Heart left ventricle (tissue), 16 donors: ENCODE measurements around the gene TMEM132D. TPM values are rescaled to one million over a fixed set of nuclear protein-coding genes. Genes with fewer than 3 reads are reported as not detected.

Source experiments
- ATAC-seq, 4 donors: fragments of 200-7000 bp; cut with Tn5 transposase; one replicate each; pipeline ENCODE4 v1.9.1; 2020 to 2022; ENCODE audit warnings: moderate library complexity in 4 of 4, mild to moderate bottlenecking in 3 of 4, moderate number of reproducible peaks in 1 of 4
- DNase-seq, 5 donors: peaks; one replicate each; pipeline ENCODE4 v3.0.0-alpha.2; 2020
- H3K27ac ChIP-seq, 12 donors: fragments of 200-600 bp; sonication (generic) in 4 of 12; one replicate each; pipeline versions ENCODE4 v1.5.0 to v1.8.0; 2016 to 2022; ENCODE audit warnings: mild to moderate bottlenecking in 2 of 12
- H3K27me3 ChIP-seq, 9 donors: fragments of 200-600 bp; sonication (generic) in 2 of 9; one replicate each; pipeline versions ENCODE4 v1.5.1 to v1.8.0; 2016 to 2022; ENCODE audit warnings: mild to moderate bottlenecking in 3 of 9
- H3K36me3 ChIP-seq, 9 donors: fragments of 200-600 bp; sonication (generic) in 2 of 9; one replicate each; pipeline versions ENCODE4 v1.5.0 to v1.8.0; 2018 to 2022; ENCODE audit warnings: mild to moderate bottlenecking in 2 of 9
- H3K4me1 ChIP-seq, 12 donors: fragments of 200-600 bp; sonication (generic) in 4 of 12; one replicate each; pipeline versions ENCODE4 v1.5.0 to v1.8.0; 2016 to 2022; ENCODE audit warnings: mild to moderate bottlenecking in 3 of 12
- H3K4me3 ChIP-seq, 12 donors: fragments of 200-600 bp; sonication (generic) in 4 of 12; one replicate each; pipeline versions ENCODE4 v1.5.0 to v1.8.0; 2017 to 2022; ENCODE audit warnings: mild to moderate bottlenecking in 9 of 12, moderate library complexity in 4 of 12
- H3K9me3 ChIP-seq, 12 donors: fragments of 200-600 bp; sonication (generic) in 4 of 12; one replicate each; pipeline versions ENCODE4 v1.5.0 to v1.8.0; 2016 to 2022; ENCODE audit warnings: mild to moderate bottlenecking in 1 of 12
- CTCF ChIP-seq, 12 donors: fragments of 200-600 bp; sonication (generic) in 4 of 12; IDR thresholded peaks; one replicate each; pipeline versions ENCODE4 v1.5.0 to v1.8.0; 2018 to 2022; ENCODE audit warnings: antibody characterized with exemption in 12 of 12, mild to moderate bottlenecking in 5 of 12
- POLR2A ChIP-seq, 2 donors: fragments of 450-650 bp; IDR thresholded peaks; one replicate each; pipeline ENCODE4 v1.6.1; 2017; ENCODE audit warnings: antibody characterized with exemption in 2 of 2, mild to moderate bottlenecking in 2 of 2, moderate library complexity in 2 of 2
- WGBS, 4 donors: extraction: QIAGEN DNeasy Blood & Tissue Kit in 2 of 4; methylation state at CpG; one replicate each; pipeline versions ENCODE4 v1.1.5 to v1.1.7; 2013 to 2018; 5-methylcytosine and 5-hydroxymethylcytosine counted together
- intact Hi-C, 10 donors: fragments of 100-400 bp; cut with DNase I; formaldehyde crosslinking; loops; one replicate each; pipeline versions ENCODE4 v1.11.1 to v1.14.2; 2022
- polyA plus RNA-seq, 2 donors: library from polyadenylated mRNA; stranded (reverse); fragments of 200-250 nt; gene quantifications; one replicate each; pipeline ENCODE4 v1.2.3, GENCODE V29; 2013
- total RNA-seq, 9 donors: library from RNA; depleted of rRNA in 2 of 9; stranded (reverse); fragments of >200 nt in 2 of 9; fragmentation: NEBNext Ultra II Directional in 3 of 9; extraction: Animal tissue kit (Norgen Biotek cat#: 25700) in 3 of 9; gene quantifications; one replicate each; pipeline versions ENCODE4 v1.1.0 to v1.2.4, GENCODE V29; 2016 to 2023
- donor health status: ischemic (EF 13 %, LVEDD 7.1; RV severe dilation, severe dysfunction).
- donor health status: healthy with polysubstance abuse.
- donor health status: DM: no; HTN: yes; CAD: no.
- donor health status: DM: no; HTN: no; CAD: no.
- donor health status: ischemic (EF 25% LVEDD 6.9; RV normal size, moderate dysfunction).
- donor health status: ischemic (EF 25% LVEDD 5.7; RV mildly dilated, moderate dysfunction).
- donor health status: healthy.
- donor health status: DM: yes; HTN: yes; CAD: no.
- donor health status: ischemic (EF 35%, LVEDD 5.7; RV mildly dilated, moderate dysfunction).
- donor health status: nonischemic (EF 11% LVEDD 7.7; RV severe dilation, severe dysfunction).
- donor health status: DM: yes; HTN: yes; CAD: no.
- donor health status: PGD.
- donor health status: ischemic (EF 29% LVEDD 5.4; RV normal size, mild dysfunction).
- donor health status: nonischemic (EF 23%, LVEDD 6.1; RV moderate dilation, normal function).

Gene TMEM132D
- total and polyA plus RNA-seq, 11 donors: not detected

DNA sequence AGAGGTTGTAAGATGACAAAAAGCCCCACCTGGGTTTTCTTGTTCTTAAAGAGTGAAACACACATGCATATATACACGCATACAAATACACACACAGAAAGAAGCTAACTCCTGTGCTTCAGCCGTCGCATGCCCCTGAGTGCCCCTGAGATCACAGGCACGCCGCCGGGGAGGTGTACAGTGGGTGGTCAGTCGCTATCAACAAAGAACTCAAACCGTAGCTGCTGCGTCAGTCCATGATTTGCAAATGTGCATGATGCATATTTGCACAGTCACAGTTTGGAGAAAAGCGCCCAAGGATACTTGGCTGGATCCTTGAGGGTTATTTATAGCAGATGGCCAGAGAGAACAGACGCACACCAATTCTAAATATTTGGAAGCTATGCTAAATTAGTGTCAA lies 206.9 kb downstream of the TMEM132D start:
- H3K4me3 ChIP-seq: no peak overlapping the region
- DNase-seq: no peak
- 50 to 65% (median 55%) methylated on average over 11 of the region's 11 CpGs for WGBS, 4 donors
- TF ChIP-seq POLR2A (IDR thresholded peaks at IDR 0.05): no peak
- TF ChIP-seq CTCF (IDR thresholded peaks at IDR 0.05): no peak
- no peaks in the 10 kb centered on the region for H3K4me1 ChIP-seq
- H3K36me3 ChIP-seq: no peaks in the 10 kb centered on the region
- H3K9me3 ChIP-seq: peaks cover 0 to 8% (median 0%) of the 10 kb centered on the region in 12 donors
- intact Hi-C loops: no loop called here
- no peak for ATAC-seq
- H3K27me3 ChIP-seq: no peaks in the 10 kb centered on the region
- H3K27ac ChIP-seq: no peak overlapping the region

GRCh38 chr12:129696405-129696804 lies 207.4 kb downstream of the TMEM132D start:
- H3K4me3 ChIP-seq: no peak overlapping the region
- intact Hi-C loops: no loop called here
- no peak overlapping the region for H3K27ac ChIP-seq
- no peak for ATAC-seq
- H3K9me3 ChIP-seq: peaks cover 0 to 7% (median 0%) of the 10 kb centered on the region in 12 donors
- H3K27me3 ChIP-seq: no peaks in the 10 kb centered on the region
- H3K36me3 ChIP-seq: no peaks in the 10 kb centered on the region
- no peaks in the 10 kb centered on the region for H3K4me1 ChIP-seq
- no peak for TF ChIP-seq POLR2A (IDR thresholded peaks at IDR 0.05)
- no peak for TF ChIP-seq CTCF (IDR thresholded peaks at IDR 0.05)
- 20 to 32% (median 25%) methylated on average over 5 of the region's 5 CpGs for WGBS, 4 donors
- DNase-seq: no peak

DNA sequence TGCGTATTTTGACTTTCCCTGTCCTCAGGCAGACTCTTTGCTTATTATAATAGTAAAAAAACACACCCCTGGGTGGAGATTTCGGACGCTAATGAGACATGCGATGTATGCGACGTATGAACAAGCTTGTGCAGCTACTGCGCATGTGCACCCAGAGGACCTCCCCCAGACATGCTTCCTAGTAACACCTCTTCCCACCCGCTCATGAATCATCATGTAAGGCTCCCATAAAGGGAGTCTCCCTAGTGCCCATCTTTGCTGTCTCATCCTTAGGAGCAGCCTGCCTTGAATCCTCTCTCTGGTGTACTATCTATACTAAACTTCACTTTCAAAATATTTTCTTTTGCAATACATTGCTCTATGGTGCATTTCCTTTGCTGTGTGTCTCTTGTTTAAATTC lies 210.1 kb downstream of the TMEM132D start:
- ATAC-seq (no peak), DNase-seq (no peak)
- TF ChIP-seq CTCF (IDR thresholded peaks at IDR 0.05) (no peak), POLR2A (IDR thresholded peaks at IDR 0.05) (no peak)
- Histone ChIP-seq H3K4me3 (no peak overlapping the region), H3K27me3 (no peaks in the 10 kb centered on the region), H3K4me1 (no peaks in the 10 kb centered on the region), H3K36me3 (no peaks in the 10 kb centered on the region), H3K27ac (no peak overlapping the region), H3K9me3 (peaks cover 0 to 7% (median 0%) of the 10 kb centered on the region in 12 donors)
- intact Hi-C loops: no loop called here
- 89 to 96% (median 92%) methylated on average over 8 of the region's 8 CpGs for WGBS, 4 donors

- no peak for DNase-seq
Measured at GRCh38 chr12:129687731-129688130, 216.1 kb downstream of the TMEM132D start.

More at GRCh38 chr12:129687731-129688130, 216.1 kb downstream of the TMEM132D start:
- Histone ChIP-seq H3K4me1 (no peaks in the 10 kb centered on the region), H3K27ac (no peak overlapping the region), H3K27me3 (no peaks in the 10 kb centered on the region), H3K9me3 (peaks cover 0 to 28% (median 8%) of the 10 kb centered on the region in 12 donors), H3K36me3 (no peaks in the 10 kb centered on the region), H3K4me3 (no peak overlapping the region)
- no peak for ATAC-seq
- no peak for TF ChIP-seq CTCF (IDR thresholded peaks at IDR 0.05)
- no peak for TF ChIP-seq POLR2A (IDR thresholded peaks at IDR 0.05)
- intact Hi-C loops: no loop called here
